ENCODE measurements around the gene FBXO45.

FBXO45 gene

DNA sequence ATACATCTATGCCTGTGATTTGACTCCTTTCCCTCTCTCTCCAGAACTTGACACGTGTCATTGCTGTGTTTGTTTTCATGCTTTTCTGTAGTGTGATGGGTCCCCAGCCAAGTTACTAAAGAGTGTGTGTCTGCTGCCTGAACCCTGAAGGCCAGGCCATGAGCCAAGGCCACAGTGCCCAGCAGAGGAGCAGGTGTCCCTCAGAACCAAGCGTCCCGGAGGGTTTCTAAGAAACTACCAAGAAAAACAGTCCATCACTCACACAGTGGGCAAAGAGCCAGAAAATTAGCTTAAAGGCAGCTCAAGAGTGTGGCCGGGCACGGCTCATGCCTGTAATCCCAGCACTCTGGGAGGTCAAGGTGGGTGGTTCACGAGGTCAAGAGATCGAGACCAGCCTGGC is 35.2 kb downstream of the FBXO45 start:
- no peak overlapping the region for H2AFZ ChIP-seq
- no peaks in the 10 kb centered on the region for H3K4me1 ChIP-seq
- H3K9me3 ChIP-seq (ENCODE audit: control insufficient read depth, low read length): no peaks in the 10 kb centered on the region
- no peaks in the 10 kb centered on the region for H3K79me2 ChIP-seq
- H3K4me3 ChIP-seq (ENCODE audit: low read depth, low read length): no peak overlapping the region
- H3K9ac ChIP-seq: no peak overlapping the region
- no peaks in the 10 kb centered on the region for H3K27me3 ChIP-seq (ENCODE audit: control insufficient read depth, insufficient read depth, low read length)
- no peaks in the 10 kb centered on the region for H3K36me3 ChIP-seq (ENCODE audit: control insufficient read depth, insufficient read depth, low read length)
- no peak overlapping the region for H3K4me2 ChIP-seq (ENCODE audit: low read length)
- TF ChIP-seq, protein P1, sequence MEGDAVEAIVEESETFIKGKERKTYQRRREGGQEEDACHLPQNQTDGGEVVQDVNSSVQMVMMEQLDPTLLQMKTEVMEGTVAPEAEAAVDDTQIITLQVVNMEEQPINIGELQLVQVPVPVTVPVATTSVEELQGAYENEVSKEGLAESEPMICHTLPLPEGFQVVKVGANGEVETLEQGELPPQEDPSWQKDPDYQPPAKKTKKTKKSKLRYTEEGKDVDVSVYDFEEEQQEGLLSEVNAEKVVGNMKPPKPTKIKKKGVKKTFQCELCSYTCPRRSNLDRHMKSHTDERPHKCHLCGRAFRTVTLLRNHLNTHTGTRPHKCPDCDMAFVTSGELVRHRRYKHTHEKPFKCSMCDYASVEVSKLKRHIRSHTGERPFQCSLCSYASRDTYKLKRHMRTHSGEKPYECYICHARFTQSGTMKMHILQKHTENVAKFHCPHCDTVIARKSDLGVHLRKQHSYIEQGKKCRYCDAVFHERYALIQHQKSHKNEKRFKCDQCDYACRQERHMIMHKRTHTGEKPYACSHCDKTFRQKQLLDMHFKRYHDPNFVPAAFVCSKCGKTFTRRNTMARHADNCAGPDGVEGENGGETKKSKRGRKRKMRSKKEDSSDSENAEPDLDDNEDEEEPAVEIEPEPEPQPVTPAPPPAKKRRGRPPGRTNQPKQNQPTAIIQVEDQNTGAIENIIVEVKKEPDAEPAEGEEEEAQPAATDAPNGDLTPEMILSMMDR (IDR thresholded peaks at IDR 0.05): no peak
- no peak overlapping the region for H3K27ac ChIP-seq

- Histone ChIP-seq H3K4me1 (no peaks in the 10 kb centered on the region), H3K27ac (no peak overlapping the region)
These were observed 36.1 kb downstream of the FBXO45 start for GRCh38 chr3:196604548-196604947.

DNA sequence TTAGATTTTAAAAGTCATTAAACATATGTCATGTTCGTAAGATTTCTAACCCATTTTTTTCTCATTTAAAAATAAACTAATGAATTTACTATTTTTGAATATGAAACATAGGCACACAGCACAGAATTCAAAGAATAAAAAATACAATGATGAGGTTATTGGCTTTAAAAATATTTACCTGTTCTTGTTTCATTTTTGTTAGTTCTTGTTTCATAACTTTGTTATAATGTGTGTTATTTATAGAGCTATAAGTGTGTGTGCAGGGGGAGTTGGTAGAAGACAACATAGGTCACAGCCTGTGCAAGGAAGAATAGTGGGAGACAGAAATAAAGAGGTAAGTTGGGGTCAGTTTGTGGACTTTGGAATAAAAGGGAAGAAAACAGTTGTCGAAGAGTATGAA is 40.2 kb downstream of the FBXO45 start:
- H3K4me2 ChIP-seq (ENCODE audit: low read length): no peak overlapping the region
- no peak overlapping the region for H3K9ac ChIP-seq
- TF ChIP-seq, protein P1 (IDR thresholded peaks at IDR 0.05): no peak
- H3K9me3 ChIP-seq (ENCODE audit: control insufficient read depth, low read length): no peaks in the 10 kb centered on the region
- H3K4me1 ChIP-seq: peaks cover 10% of the 10 kb centered on the region
- no peaks in the 10 kb centered on the region for H3K36me3 ChIP-seq (ENCODE audit: control insufficient read depth, insufficient read depth, low read length)
- H3K27me3 ChIP-seq (ENCODE audit: control insufficient read depth, insufficient read depth, low read length): no peaks in the 10 kb centered on the region
- no peak overlapping the region for H2AFZ ChIP-seq
- no peaks in the 10 kb centered on the region for H3K79me2 ChIP-seq
- no peak overlapping the region for H3K27ac ChIP-seq
- H3K4me3 ChIP-seq (ENCODE audit: low read depth, low read length): no peak overlapping the region

More at GRCh38 chr3:196604548-196604947, 36.1 kb downstream of the FBXO45 start:
- Histone ChIP-seq H3K79me2 (no peaks in the 10 kb centered on the region), H3K9me3 (ENCODE audit: control insufficient read depth, low read length) (no peaks in the 10 kb centered on the region), H2AFZ (no peak overlapping the region), H3K9ac (no peak overlapping the region), H3K4me3 (ENCODE audit: low read depth, low read length) (no peak overlapping the region), H3K4me2 (ENCODE audit: low read length) (no peak overlapping the region), H3K27me3 (ENCODE audit: control insufficient read depth, insufficient read depth, low read length) (no peaks in the 10 kb centered on the region), H3K36me3 (ENCODE audit: control insufficient read depth, insufficient read depth, low read length) (no peaks in the 10 kb centered on the region)
- TF ChIP-seq, protein P1 (IDR thresholded peaks at IDR 0.05): no peak

DNA sequence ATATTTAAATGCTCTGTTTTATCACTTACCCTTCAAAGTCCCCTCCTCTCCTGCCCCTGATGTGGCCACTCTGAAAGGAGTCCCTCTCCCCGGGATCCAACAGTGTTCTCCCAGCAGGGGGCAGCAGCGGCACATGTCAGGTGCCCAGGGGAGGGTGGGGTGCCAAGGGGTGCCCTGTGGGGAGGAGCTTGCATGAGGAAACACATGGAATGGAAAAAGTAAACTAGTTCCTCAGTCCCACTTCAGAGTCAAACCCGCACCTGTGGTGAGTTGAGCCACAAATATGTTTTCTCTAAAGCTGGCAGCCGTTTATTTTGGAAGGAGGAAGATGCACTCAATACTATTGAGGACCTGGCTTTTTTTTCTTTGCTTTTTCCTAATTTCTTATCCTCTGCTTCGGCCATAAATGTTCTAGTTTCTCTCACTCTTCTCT is 40.9 kb downstream of the FBXO45 start:
- Histone ChIP-seq H3K9me3 (ENCODE audit: control insufficient read depth, low read length) (no peaks in the 10 kb centered on the region), H3K36me3 (ENCODE audit: control insufficient read depth, insufficient read depth, low read length) (no peaks in the 10 kb centered on the region), H3K4me1 (peaks cover 10% of the 10 kb centered on the region), H3K27me3 (ENCODE audit: control insufficient read depth, insufficient read depth, low read length) (no peaks in the 10 kb centered on the region), H2AFZ (peak overlapping the region; percentile 6), H3K9ac (no peak overlapping the region), H3K79me2 (no peaks in the 10 kb centered on the region), H3K4me2 (ENCODE audit: low read length) (no peak overlapping the region), H3K4me3 (ENCODE audit: low read depth, low read length) (no peak overlapping the region), H3K27ac (no peak overlapping the region)
- TF ChIP-seq, protein P1 (IDR thresholded peaks at IDR 0.05): peak; percentile 96

GRCh38 chr3:196609805-196610515 is 41.5 kb downstream of the FBXO45 start:
- no peak overlapping the region for H3K9ac ChIP-seq
- H3K4me2 ChIP-seq (ENCODE audit: low read length): no peak overlapping the region
- H2AFZ ChIP-seq: peak overlapping the region; percentile 6
- peaks cover 10% of the 10 kb centered on the region for H3K4me1 ChIP-seq
- no peaks in the 10 kb centered on the region for H3K79me2 ChIP-seq
- no peaks in the 10 kb centered on the region for H3K27me3 ChIP-seq (ENCODE audit: control insufficient read depth, insufficient read depth, low read length)
- H3K9me3 ChIP-seq (ENCODE audit: control insufficient read depth, low read length): no peaks in the 10 kb centered on the region
- H3K4me3 ChIP-seq (ENCODE audit: low read depth, low read length): no peak overlapping the region
- no peaks in the 10 kb centered on the region for H3K36me3 ChIP-seq (ENCODE audit: control insufficient read depth, insufficient read depth, low read length)
- TF ChIP-seq, protein P1 (IDR thresholded peaks at IDR 0.05): no peak
- no peak overlapping the region for H3K27ac ChIP-seq
